ENCODE measurements around the gene BBLN.
A peak's percentile ranks its signal among the peaks of the same experiment; 100 is the strongest.
"Not testable (repeated sequence)": the region's sequence is repeated elsewhere in the genome, so short reads cannot be mapped to it uniquely, and the experiment has no call there.

Gene BBLN

GRCh38 chr9:128178806-128179431 lies 18.9 kb downstream of the BBLN start:
- Histone ChIP-seq H3K9ac (ENCODE audit: low read depth in 1 of 2, low read length in 2 of 2) (no peak overlapping the region), H3K27ac (ENCODE audit: low read depth, low read length) (no peak overlapping the region), H3K27me3 (ENCODE audit: control insufficient read depth in 1 of 2, insufficient read depth in 2 of 2, low read length in 2 of 2) (no peaks in the 10 kb centered on the region), H3K36me3 (ENCODE audit: control insufficient read depth in 1 of 2, insufficient read depth in 2 of 2, low read length in 2 of 2) (peaks cover 43 to 77% of the 10 kb centered on the region in 2 donors), H3K4me1 (ENCODE audit: control insufficient read depth in 1 of 2, insufficient read depth in 2 of 2, low read length in 2 of 2) (no peaks in the 10 kb centered on the region), H3K9me3 (ENCODE audit: control insufficient read depth in 1 of 2, low read length in 2 of 2) (no peaks in the 10 kb centered on the region), H3K4me3 (ENCODE audit: low read depth in 1 of 2, low read length in 2 of 2) (no peak overlapping the region)

- H3K9ac ChIP-seq (ENCODE audit: low read depth in 1 of 2, low read length in 2 of 2), result no peak overlapping the region
- no peak overlapping the region for H3K4me3 ChIP-seq (ENCODE audit: low read depth in 1 of 2, low read length in 2 of 2)
- no peaks in the 10 kb centered on the region for H3K27me3 ChIP-seq (ENCODE audit: control insufficient read depth in 1 of 2, insufficient read depth in 2 of 2, low read length in 2 of 2)
- H3K36me3 ChIP-seq (ENCODE audit: control insufficient read depth in 1 of 2, insufficient read depth in 2 of 2, low read length in 2 of 2), result peaks cover 37 to 73% of the 10 kb centered on the region in 2 donors
- no peak overlapping the region for H3K27ac ChIP-seq (ENCODE audit: low read depth, low read length)
- H3K4me1 ChIP-seq (ENCODE audit: control insufficient read depth in 1 of 2, insufficient read depth in 2 of 2, low read length in 2 of 2), result no peaks in the 10 kb centered on the region
- no peaks in the 10 kb centered on the region for H3K9me3 ChIP-seq (ENCODE audit: control insufficient read depth in 1 of 2, low read length in 2 of 2)
These were observed 19.9 kb downstream of the BBLN start for GRCh38 chr9:128180001-128180400.

GRCh38 chr9:128180447-128180846 lies 20.4 kb downstream of the BBLN start:
- Histone ChIP-seq H3K27ac (ENCODE audit: low read depth, low read length) (no peak overlapping the region), H3K4me3 (ENCODE audit: low read depth in 1 of 2, low read length in 2 of 2) (no peak overlapping the region), H3K9ac (ENCODE audit: low read depth in 1 of 2, low read length in 2 of 2) (no peak overlapping the region), H3K27me3 (ENCODE audit: control insufficient read depth in 1 of 2, insufficient read depth in 2 of 2, low read length in 2 of 2) (no peaks in the 10 kb centered on the region), H3K4me1 (ENCODE audit: control insufficient read depth in 1 of 2, insufficient read depth in 2 of 2, low read length in 2 of 2) (no peaks in the 10 kb centered on the region), H3K36me3 (ENCODE audit: control insufficient read depth in 1 of 2, insufficient read depth in 2 of 2, low read length in 2 of 2) (peaks cover 37 to 73% of the 10 kb centered on the region in 2 donors), H3K9me3 (ENCODE audit: control insufficient read depth in 1 of 2, low read length in 2 of 2) (no peaks in the 10 kb centered on the region)

- H3K27ac ChIP-seq (ENCODE audit: low read depth, low read length); H3K4me3 ChIP-seq (ENCODE audit: low read depth in 1 of 2, low read length in 2 of 2); H3K9ac ChIP-seq (ENCODE audit: low read depth in 1 of 2, low read length in 2 of 2); H3K9me3 ChIP-seq (ENCODE audit: control insufficient read depth in 1 of 2, low read length in 2 of 2); H3K27me3 ChIP-seq (ENCODE audit: control insufficient read depth in 1 of 2, insufficient read depth in 2 of 2, low read length in 2 of 2); H3K4me1 ChIP-seq (ENCODE audit: control insufficient read depth in 1 of 2, insufficient read depth in 2 of 2, low read length in 2 of 2): not testable (repeated sequence)
- peaks cover 38 to 73% of the 10 kb centered on the region in 2 donors for H3K36me3 ChIP-seq (ENCODE audit: control insufficient read depth in 1 of 2, insufficient read depth in 2 of 2, low read length in 2 of 2)
These were observed 21.4 kb downstream of the BBLN start for GRCh38 chr9:128181480-128181879.

- H3K27ac ChIP-seq (ENCODE audit: low read depth, low read length), result no peak overlapping the region
- no peaks in the 10 kb centered on the region for H3K27me3 ChIP-seq (ENCODE audit: control insufficient read depth in 1 of 2, insufficient read depth in 2 of 2, low read length in 2 of 2)
- peaks cover 36 to 67% of the 10 kb centered on the region in 2 donors for H3K36me3 ChIP-seq (ENCODE audit: control insufficient read depth in 1 of 2, insufficient read depth in 2 of 2, low read length in 2 of 2)
- no peaks in the 10 kb centered on the region for H3K9me3 ChIP-seq (ENCODE audit: control insufficient read depth in 1 of 2, low read length in 2 of 2)
- H3K9ac ChIP-seq (ENCODE audit: low read depth in 1 of 2, low read length in 2 of 2), result no peak overlapping the region
- H3K4me3 ChIP-seq (ENCODE audit: low read depth in 1 of 2, low read length in 2 of 2), result no peak overlapping the region
- no peaks in the 10 kb centered on the region for H3K4me1 ChIP-seq (ENCODE audit: control insufficient read depth in 1 of 2, insufficient read depth in 2 of 2, low read length in 2 of 2)
These were observed 23.0 kb downstream of the BBLN start for GRCh38 chr9:128182893-128183588.

- Histone ChIP-seq H3K27ac (ENCODE audit: low read depth, low read length) (no peak overlapping the region), H3K9ac (ENCODE audit: low read depth in 1 of 2, low read length in 2 of 2) (no peak overlapping the region), H3K27me3 (ENCODE audit: control insufficient read depth in 1 of 2, insufficient read depth in 2 of 2, low read length in 2 of 2) (no peaks in the 10 kb centered on the region), H3K4me3 (ENCODE audit: low read depth in 1 of 2, low read length in 2 of 2) (no peak overlapping the region), H3K4me1 (ENCODE audit: control insufficient read depth in 1 of 2, insufficient read depth in 2 of 2, low read length in 2 of 2) (peaks cover 12 to 14% of the 10 kb centered on the region in 2 donors), H3K9me3 (ENCODE audit: control insufficient read depth in 1 of 2, low read length in 2 of 2) (no peaks in the 10 kb centered on the region), H3K36me3 (ENCODE audit: control insufficient read depth in 1 of 2, insufficient read depth in 2 of 2, low read length in 2 of 2) (peaks cover 15 to 38% of the 10 kb centered on the region in 2 donors)
These were observed 26.2 kb downstream of the BBLN start for GRCh38 chr9:128185979-128186965.

GRCh38 chr9:128187361-128187760 lies 27.3 kb downstream of the BBLN start:
- no peak overlapping the region for H3K4me3 ChIP-seq (ENCODE audit: low read depth in 1 of 2, low read length in 2 of 2)
- H3K9ac ChIP-seq (ENCODE audit: low read depth in 1 of 2, low read length in 2 of 2), result no peak overlapping the region
- H3K9me3 ChIP-seq (ENCODE audit: control insufficient read depth in 1 of 2, low read length in 2 of 2), result no peaks in the 10 kb centered on the region
- H3K36me3 ChIP-seq (ENCODE audit: control insufficient read depth in 1 of 2, insufficient read depth in 2 of 2, low read length in 2 of 2), result peaks cover 15 to 38% of the 10 kb centered on the region in 2 donors
- no peak overlapping the region for H3K27ac ChIP-seq (ENCODE audit: low read depth, low read length)
- H3K27me3 ChIP-seq (ENCODE audit: control insufficient read depth in 1 of 2, insufficient read depth in 2 of 2, low read length in 2 of 2), result no peaks in the 10 kb centered on the region
- peaks cover 12 to 14% of the 10 kb centered on the region in 2 donors for H3K4me1 ChIP-seq (ENCODE audit: control insufficient read depth in 1 of 2, insufficient read depth in 2 of 2, low read length in 2 of 2)

- Histone ChIP-seq H3K9me3 (ENCODE audit: control insufficient read depth in 1 of 2, low read length in 2 of 2) (no peaks in the 10 kb centered on the region), H3K9ac (ENCODE audit: low read depth in 1 of 2, low read length in 2 of 2) (no peak overlapping the region), H3K36me3 (ENCODE audit: control insufficient read depth in 1 of 2, insufficient read depth in 2 of 2, low read length in 2 of 2) (peaks cover 15 to 33% of the 10 kb centered on the region in 2 donors), H3K4me3 (ENCODE audit: low read depth in 1 of 2, low read length in 2 of 2) (no peak overlapping the region), H3K27me3 (ENCODE audit: control insufficient read depth in 1 of 2, insufficient read depth in 2 of 2, low read length in 2 of 2) (no peaks in the 10 kb centered on the region), H3K4me1 (ENCODE audit: control insufficient read depth in 1 of 2, insufficient read depth in 2 of 2, low read length in 2 of 2) (peaks cover 12 to 14% of the 10 kb centered on the region in 2 donors), H3K27ac (ENCODE audit: low read depth, low read length) (no peak overlapping the region)
These were observed 28.1 kb downstream of the BBLN start for GRCh38 chr9:128188209-128188608.

- Histone ChIP-seq H3K9ac (ENCODE audit: low read depth in 1 of 2, low read length in 2 of 2) (peak overlapping the region; percentile 77 to 90), H3K4me3 (ENCODE audit: low read depth in 1 of 2, low read length in 2 of 2) (peak overlapping the region; percentile 82 to 84)
These were observed 29.9 kb downstream of the BBLN start for GRCh38 chr9:128190013-128190412.

More at GRCh38 chr9:128190013-128190412, 29.9 kb downstream of the BBLN start:
- Histone ChIP-seq H3K9me3 (ENCODE audit: control insufficient read depth in 1 of 2, low read length in 2 of 2) (no peaks in the 10 kb centered on the region), H3K27ac (ENCODE audit: low read depth, low read length) (no peak overlapping the region), H3K27me3 (ENCODE audit: control insufficient read depth in 1 of 2, insufficient read depth in 2 of 2, low read length in 2 of 2) (no peaks in the 10 kb centered on the region), H3K36me3 (ENCODE audit: control insufficient read depth in 1 of 2, insufficient read depth in 2 of 2, low read length in 2 of 2) (peaks cover 12 to 23% of the 10 kb centered on the region in 2 donors), H3K4me1 (ENCODE audit: control insufficient read depth in 1 of 2, insufficient read depth in 2 of 2, low read length in 2 of 2) (peaks cover 12 to 14% of the 10 kb centered on the region in 2 donors)
